Hematopoietic multipotent progenitor cell treated with erythropoietin and hydrocortisone succinate and interleukin-3 and kit ligand, for 17 days (in vitro differentiated cells): ENCODE measurements around the gene BOC.

Source experiments
- DNase-seq: peaks from one replicate; pipeline ENCODE4 v3.0.0-alpha.2; 2015; ENCODE audit warnings: low spot score

BOC gene

DNA sequence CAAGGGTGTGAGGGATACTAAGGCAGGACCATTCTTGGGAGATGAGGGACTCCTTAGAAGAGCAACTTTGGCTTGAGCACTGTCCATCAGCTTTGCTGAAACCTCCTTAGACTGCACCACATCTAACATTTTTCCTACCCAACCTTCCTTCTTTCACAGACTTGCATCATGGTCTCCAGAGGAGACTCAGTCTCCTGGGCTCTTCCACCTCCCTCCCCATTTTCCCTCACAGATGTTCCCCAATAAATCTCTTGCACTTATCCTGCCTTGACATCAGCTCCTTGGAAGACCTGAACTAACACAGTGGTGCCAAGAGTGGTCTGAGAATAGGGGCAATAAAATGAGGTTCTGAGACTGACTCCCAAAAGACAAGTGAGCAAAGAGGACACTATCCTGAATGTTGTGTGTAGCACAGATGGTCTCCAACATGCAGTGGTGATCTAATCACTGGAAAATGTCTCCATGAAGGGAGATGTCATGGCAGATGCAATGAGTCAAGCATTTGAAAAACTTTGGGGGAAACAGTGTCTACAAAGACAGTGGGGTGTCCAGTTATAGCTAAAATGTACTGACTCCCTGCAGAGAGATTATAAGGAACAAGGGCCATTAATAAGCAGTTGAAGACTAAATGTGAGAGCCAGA lies 26.0 kb upstream of the BOC start:
- DNase-seq: no peak

DNA sequence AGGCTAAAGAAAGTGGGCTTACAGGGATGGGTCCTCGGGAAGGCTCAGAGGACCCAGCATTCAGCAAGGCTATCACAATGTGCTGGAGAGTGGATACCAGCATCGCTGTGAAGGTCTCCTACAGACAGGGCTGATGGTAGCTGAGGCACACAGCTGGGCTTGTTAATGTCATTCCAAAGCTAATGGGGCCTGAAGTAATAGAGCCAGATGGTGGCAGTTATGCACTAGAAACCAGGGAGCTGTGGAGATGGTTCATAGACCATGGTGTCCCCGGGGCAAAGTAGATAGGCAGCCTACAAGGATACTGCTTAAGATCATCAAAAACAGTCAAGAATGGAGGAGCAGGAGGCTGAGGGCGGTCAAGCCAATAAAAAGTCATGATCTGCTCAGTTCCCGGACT lies 24.8 kb upstream of the BOC start:
- DNase-seq: no peak

- no peak for DNase-seq
These were observed 18.1 kb upstream of the BOC start for GRCh38 chr3:113193288-113193687.

DNA sequence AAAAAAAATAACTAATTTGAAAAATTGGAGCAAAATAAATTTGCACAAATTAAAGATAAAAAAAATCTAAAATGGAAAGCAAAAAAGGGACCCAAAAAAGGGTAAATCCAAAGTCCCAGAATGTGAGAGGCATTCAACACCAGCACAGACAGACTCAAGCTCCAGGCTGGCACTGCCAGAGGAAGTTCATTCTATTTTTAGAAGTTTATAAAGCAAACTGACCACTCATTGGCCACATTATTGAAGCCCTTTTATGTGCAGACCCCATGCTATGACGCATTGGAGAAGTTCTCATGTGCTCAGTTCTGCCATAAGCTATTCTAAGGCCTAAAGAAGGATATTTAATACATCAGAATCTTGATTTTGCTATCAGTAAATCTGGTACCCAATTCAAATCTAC lies 17.6 kb upstream of the BOC start:
- DNase-seq: no peak

DNA sequence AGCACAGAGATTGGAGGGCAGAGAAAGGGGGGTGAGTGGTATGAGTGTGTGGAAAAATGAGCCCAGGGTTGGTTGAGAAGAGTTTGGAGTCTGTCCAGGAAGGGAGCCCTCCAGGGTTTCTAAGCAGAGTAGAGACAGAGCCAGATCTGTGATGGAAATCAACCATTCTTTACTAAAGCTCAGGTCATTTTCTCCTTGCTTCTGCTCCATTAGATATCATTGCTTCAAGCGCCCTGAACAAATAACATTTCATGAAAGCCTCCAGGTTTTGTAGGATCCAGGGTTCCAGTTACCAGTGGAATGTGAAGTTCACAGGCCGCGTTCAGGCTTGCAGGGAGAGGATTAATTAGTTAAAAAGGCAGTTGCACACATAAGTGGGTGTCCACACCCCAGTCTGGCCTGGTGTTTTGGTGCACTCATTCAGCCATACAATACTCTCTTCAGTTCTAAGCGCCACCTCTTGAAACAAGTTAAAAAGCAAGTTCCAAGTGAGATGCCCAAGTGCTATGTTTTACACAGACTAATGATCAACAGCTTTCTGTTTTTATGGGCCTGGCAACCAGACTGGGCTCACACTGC lies 16.4 kb upstream of the BOC start:
- DNase-seq: no peak

GRCh38 chr3:113200351-113200750 lies 11.0 kb upstream of the BOC start:
- DNase-seq: no peak

GRCh38 chr3:113200946-113201345 lies 10.4 kb upstream of the BOC start:
- DNase-seq: no peak

DNA sequence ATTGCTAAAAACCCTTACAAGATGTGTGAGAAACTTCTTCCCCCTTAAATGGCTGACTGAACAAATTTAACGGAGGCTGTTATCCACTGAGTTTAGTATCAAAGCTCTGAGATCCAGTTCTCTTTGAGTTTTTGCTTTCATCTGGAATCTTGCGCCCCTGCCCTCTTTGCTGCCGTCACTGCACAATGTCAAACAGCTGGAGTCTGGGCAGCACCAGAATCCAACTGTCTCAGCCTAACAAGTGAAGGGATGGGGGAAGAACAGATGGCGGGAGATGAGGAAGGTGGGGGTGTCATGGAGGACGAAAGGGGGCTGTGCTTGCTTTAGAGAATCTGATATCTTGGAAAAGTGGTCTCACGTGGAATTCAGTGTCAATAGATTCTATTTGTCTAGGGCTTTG lies 7.0 kb upstream of the BOC start:
- no peak for DNase-seq

DNA sequence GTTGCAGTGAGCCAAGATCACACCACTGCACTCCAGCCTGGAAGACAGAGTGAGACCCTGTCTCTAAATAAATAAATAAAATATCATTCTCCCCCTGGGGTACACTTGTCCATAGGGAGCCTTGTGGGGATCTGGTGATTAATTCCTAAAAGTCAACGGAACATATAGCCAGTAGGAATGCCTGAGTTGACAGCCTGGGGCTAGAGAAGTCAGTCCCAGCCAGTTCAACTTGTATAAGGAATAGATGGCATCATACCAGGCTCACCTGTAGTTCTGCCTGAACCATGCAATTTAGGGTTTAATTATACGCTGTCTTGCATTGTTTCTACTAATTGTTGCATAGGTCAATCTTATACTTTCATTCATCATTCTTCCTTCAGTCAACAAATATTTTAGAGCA lies 5.9 kb upstream of the BOC start:
- no peak for DNase-seq

DNA sequence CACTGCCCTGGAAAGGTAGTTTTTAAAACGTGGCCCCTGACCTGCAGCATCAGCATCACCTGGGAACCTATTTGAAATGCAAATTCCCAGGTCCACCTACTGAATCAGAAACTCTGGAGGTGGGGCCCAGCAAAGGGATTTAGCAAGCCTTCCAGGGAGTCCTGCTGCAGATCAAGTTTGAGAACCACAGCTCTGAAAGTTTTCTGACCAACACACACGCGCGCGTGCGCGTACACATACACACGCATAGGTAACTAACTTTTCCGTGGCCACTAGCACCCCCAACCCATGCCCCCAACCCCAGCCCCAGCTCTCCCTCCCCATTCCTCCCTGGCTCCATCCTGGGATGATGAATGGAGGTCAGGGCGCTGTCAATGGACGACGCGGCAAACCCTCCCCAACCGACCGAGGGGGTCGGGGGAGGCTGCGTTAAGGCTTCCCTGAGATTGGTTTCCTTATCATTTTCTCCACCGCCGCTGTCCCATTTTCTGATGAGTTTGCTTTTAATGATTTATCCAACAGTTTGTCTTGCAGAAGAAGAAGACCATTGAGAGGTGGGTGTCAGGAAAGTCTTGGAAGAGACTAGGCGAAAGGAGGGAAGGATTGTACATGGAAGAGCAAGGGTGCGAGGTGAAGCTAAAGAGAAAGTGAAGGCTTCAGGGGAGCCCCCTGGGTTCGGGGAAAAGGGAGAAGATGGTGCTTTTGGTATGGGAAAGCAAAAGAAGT lies 590 bp upstream of the BOC start:
- DNase-seq: no peak

DNA sequence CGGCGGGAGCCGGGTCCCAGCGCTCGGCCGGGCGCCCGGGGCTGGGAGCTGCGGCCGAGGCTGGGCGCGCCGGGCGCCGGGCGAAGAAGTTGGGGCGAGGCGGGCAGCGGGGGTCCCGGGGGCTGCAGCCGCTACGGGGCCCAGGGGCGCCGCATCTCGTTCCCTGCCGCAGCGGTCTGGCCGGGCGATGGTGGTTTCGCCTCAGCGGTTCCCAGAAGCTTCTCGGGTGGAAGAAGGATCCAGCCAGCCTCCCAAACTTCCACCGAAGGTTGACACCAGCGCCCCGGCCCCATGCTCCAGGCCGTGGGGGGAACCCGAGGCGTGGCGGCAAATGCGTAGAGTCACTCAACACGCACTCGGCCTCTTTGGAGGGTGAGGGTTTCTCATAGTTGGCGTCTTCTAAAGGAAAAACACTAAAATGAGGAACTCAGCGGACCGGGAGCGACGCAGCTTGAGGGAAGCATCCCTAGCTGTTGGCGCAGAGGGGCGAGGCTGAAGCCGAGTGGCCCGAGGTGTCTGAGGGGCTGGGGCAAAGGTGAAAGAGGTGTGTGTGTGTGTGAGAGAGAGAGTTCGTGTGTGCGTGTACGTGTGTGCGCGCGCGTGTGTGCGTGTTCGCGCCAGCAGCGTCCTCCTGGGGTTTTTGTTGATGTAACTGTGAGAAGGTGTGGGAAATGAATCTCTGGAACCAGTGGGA lies 940 bp downstream of the BOC start:
- no peak for DNase-seq

DNA sequence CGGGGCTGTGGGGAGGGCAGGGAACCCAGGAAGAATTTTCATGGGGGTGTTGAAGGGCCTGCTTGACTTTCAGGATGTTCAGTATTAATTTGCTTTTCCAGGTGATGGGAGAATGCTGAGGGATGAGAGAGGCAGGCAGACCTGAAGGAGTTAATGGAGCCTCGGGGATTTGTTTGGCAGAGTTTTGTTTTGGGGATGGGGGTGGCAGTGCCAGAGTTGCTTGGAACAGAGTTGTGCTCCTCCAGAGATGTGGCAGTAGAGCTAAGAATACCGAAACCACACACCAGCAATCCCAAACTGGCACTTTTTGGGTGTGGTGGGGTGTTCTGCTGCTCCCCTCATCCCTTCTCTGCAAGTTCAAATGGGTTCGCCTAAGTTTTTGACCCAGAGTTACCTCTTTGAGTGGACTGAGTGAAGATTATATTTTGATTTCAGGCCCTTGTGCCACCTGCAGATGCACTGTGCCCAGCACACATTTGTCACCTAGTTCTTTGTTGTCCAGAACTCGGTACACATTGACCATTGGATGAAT lies 1.6 kb downstream of the BOC start:
- no peak for DNase-seq

- no peak for DNase-seq
These were observed 2.7 kb downstream of the BOC start for GRCh38 chr3:113213896-113214587.

DNA sequence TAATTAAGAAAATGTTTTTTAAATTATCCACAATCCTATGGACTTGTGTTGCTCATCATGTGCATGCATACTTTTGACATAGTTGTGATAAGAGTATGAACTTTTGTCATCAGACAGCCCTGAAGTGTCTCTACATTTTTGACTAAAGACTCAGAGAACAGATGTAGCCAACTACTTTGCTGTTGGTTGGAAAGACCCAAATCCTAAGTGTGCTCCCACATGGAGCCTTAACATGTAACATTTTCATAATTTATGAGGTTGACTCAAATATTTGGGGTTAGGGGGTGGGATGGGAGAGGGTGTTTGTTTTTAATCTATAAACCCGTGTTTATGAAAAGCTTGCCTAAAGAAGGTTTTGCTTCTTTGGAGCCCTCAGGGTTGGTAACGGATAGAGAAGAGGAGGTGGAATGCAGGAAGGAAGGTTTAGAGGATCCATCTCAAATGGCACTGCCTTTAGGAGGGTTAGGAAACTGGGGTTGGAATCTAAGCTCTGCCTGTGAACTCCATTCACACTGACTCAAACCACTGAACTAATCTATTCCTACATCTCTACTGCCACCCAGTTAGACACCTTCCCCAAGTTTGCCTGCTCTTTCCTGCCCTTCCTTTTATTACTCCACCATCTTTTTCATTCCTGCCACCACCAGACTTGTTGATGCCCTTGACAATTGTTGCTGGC lies 3.7 kb downstream of the BOC start:
- DNase-seq: no peak

DNA sequence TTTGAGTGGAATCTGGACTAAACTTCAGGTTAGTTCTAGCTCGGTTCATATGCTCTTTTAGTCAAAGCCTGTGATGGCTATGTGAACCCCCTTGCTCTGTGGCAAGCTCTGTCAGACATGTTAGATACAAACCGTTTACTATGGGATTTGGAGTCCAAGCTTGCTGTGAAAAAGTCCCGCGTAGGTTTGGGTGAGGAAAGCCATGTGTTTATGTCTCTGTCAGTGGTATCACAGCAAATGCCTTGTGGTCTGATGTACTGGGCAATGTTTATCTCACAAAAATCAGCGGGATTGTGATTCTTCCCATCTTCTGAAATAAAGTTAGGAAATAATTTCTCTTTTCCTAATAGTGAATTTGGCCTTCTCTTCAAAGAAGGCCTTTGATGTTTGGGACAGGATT lies 5.0 kb downstream of the BOC start:
- no peak for DNase-seq

DNA sequence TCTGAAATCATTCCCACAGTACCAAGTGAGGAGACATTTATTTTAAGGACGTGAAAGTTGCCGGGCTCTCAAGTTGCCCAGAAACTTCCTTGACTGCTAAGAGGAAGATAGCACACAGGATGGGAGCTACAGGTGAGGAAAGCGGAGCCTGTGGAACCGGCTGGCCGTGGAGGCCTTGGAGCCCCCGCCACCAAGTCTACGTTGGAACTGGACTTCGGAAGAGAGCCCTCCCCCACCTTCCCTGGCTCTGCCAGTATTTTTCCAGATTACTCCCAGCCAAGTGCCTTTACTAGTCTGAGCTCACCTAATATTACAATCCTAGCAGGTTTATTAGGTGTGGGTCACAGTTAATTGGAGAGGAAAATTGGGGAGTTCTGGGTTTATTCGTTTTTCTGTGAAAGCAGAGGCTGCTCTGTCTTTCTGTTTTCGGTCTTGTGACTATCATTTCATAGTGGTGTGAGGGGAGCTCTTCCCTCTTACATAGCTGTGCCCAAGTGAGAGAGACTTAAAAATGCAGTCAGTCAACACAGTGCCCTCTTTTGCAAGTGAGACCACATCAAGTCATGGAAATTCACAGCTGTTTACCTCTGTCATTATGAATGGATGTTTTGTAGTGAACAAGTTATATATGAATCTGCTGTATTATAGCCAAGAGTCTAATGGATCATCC lies 6.8 kb downstream of the BOC start:
- DNase-seq: no peak

- DNase-seq: no peak
These were observed 7.3 kb downstream of the BOC start for GRCh38 chr3:113218681-113219045.

DNA sequence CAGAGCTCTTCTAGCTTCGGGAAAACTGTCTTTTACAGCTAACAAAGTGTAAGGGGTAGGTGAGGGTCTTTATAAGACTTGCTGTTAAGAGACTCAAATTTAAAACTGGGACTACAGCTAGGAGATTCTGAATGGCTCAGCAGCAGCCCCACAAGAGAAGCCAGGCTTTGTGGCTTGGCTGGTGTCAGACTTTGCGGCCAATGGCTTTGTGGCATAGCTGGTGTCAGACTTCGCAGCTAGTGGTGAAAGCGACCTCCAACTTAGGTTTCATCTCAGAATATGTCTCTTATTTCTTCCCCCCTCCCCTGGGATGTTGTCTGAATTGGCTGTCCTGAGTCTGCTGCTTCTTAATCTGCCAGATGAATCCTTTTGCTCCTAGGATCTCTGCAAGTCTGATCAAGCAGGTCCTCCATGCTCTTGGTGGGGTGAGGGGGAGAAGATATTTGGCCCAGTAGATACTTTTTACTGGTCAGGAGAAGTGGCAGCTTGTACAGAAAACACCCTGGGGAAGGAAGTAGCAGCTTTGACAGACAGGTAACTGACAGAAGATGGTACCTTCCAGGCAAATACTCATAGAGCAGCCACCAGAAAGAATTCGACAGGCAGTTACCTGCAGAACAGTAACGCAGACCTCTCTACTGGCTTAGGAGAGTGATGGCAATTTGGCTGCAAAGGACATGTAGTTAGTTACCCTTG lies 8.4 kb downstream of the BOC start:
- no peak for DNase-seq

- no peak for DNase-seq
These were observed 9.4 kb downstream of the BOC start for GRCh38 chr3:113220721-113221120.

GRCh38 chr3:113221721-113222257 lies 10.4 kb downstream of the BOC start:
- DNase-seq: no peak
